Panc1 (cell line): Measurements from ENCODE around the gene FOXK2. TPM values are rescaled to one million over a fixed set of nuclear protein-coding genes. Genes with fewer than 3 reads are reported as not detected.

Experiments
- ATAC-seq: fragments of 200-7000 bp; cut with Tn5 transposase; 2 replicates; pipeline ENCODE4 v1.9.1; 2020; ENCODE audit warnings: mild to moderate bottlenecking, moderate library complexity
- BruUV-seq: library from RNA; stranded (reverse); fragments of 400-500 nt; replicated peaks from 2 replicates; lab custom pipeline; 2021; lab: Mats Ljungman, UMichigan
- CTCF ChIA-PET: fragments of 300-600 bp; sonication (Branson Sonifier 250); formaldehyde crosslinking; loops from one replicate; lab custom pipeline; 2022; ENCODE audit warnings: antibody characterized with exemption; lab: Charles Lee
- POLR2A ChIA-PET: fragments of 300-600 bp; sonication (Branson Sonifier 250); formaldehyde crosslinking; loops from one replicate; lab custom pipeline; 2022; ENCODE audit warnings: antibody characterized with exemption; lab: Charles Lee
- DNase-seq: peaks from one replicate; pipeline ENCODE4 v3.0.0-alpha.2; 2010; ENCODE audit warnings: low read depth, low spot score
- H3K27ac ChIP-seq: 2 replicates; pipeline ENCODE4 v1.5.1; 2011; ENCODE audit warnings: mild to moderate bottlenecking, low read length, inconsistent platforms
- H3K27me3 ChIP-seq: fragments of 200-500 bp; sonication (Bioruptor generic); 2 replicates; pipeline ENCODE4 v1.6.0; 2014; ENCODE audit warnings: low read length, inconsistent platforms; ENCODE audit not compliant: control insufficient read depth, insufficient read depth
- H3K36me3 ChIP-seq: fragments of 200-500 bp; sonication (Bioruptor generic); 2 replicates; pipeline ENCODE4 v1.5.1; 2014; ENCODE audit warnings: inconsistent platforms, mild to moderate bottlenecking, low read length, moderate library complexity; ENCODE audit not compliant: control insufficient read depth, insufficient read depth
- H3K4me1 ChIP-seq: 2 replicates; pipeline ENCODE4 v1.5.1; 2011; ENCODE audit warnings: inconsistent platforms, mild to moderate bottlenecking, low read length, moderate library complexity; ENCODE audit not compliant: control insufficient read depth, insufficient read depth
- H3K4me3 ChIP-seq, 2 experiments: 2 replicates each; pipeline ENCODE4 v1.5.1; 2011 to 2012; ENCODE audit warnings: low read depth in 2 of 2, low read length in 2 of 2, mild to moderate bottlenecking in 2 of 2, inconsistent platforms in 1 of 2, moderate library complexity in 1 of 2
- H3K9me3 ChIP-seq: fragments of 200-500 bp; sonication (Bioruptor generic); 2 replicates; pipeline ENCODE4 v1.5.1; 2014; ENCODE audit warnings: low read depth, mild to moderate bottlenecking, inconsistent platforms, low read length, moderate library complexity; ENCODE audit not compliant: control insufficient read depth, insufficient read depth
- CTCF ChIP-seq: fragments of 450-650 bp; IDR thresholded peaks from 2 replicates; pipeline ENCODE4 v1.5.1; 2017; ENCODE audit warnings: mild to moderate bottlenecking
- POLR2AphosphoS5 ChIP-seq: IDR thresholded peaks from 2 replicates; pipeline ENCODE4 v1.6.1; 2012; ENCODE audit warnings: mild to moderate bottlenecking, low read depth, low read length, moderate library complexity
- REST ChIP-seq, 2 experiments: IDR thresholded peaks; 2 replicates each; pipeline ENCODE4 v1.6.1; 2011 to 2012; ENCODE audit warnings: low read depth in 2 of 2, control low read depth in 1 of 2, low read length in 1 of 2, mild to moderate bottlenecking in 1 of 2, moderate library complexity in 1 of 2; ENCODE audit not compliant: insufficient read depth in 1 of 2
- SIN3A ChIP-seq: IDR thresholded peaks from 2 replicates; pipeline ENCODE4 v1.6.1; 2012; ENCODE audit warnings: low read depth, mild to moderate bottlenecking, low read length, moderate library complexity, borderline replicate concordance; ENCODE audit not compliant: insufficient read depth
- TCF7L2 ChIP-seq: IDR thresholded peaks from 2 replicates; pipeline ENCODE4 v1.6.1; 2011; ENCODE audit warnings: mild to moderate bottlenecking, low read depth, low read length, inconsistent platforms
- in situ Hi-C: cut with HindIII; loops from 2 replicates; pipeline ENCODE4 v1.10.0; 2016; ENCODE audit warnings: low sequenced_read_pairs, low pct_unique_long_range_greater_than_20kb
- intact Hi-C: fragments of 100-400 bp; cut with micrococcal nuclease; formaldehyde crosslinking; loops from one replicate; pipeline ENCODE4 v1.10.0; 2022; ENCODE audit not compliant: unreplicated experiment
- total RNA-seq: library from RNA; stranded (reverse); gene quantifications from one replicate; pipeline ENCODE4 v1.2.1, GENCODE V29; 2021; ENCODE audit not compliant: unreplicated experiment

Gene FOXK2
- total RNA-seq, 1 experiment from 2014 or later: 143 TPM

GRCh38 chr17:82487910-82488309, 31.6 kb upstream of the FOXK2 start:
- CTCF ChIA-PET: no interaction called here
- POLR2A ChIA-PET: no interaction called here
- H3K27ac ChIP-seq: no peak overlapping the region
- BruUV-seq: no TSS peak
- H3K36me3 ChIP-seq: no peaks in the 10 kb centered on the region
- intact Hi-C loops: no loop called here
- TF ChIP-seq POLR2AphosphoS5: no peak
- TF ChIP-seq TCF7L2: no peak
- TF ChIP-seq SIN3A: no peak
- no peak for TF ChIP-seq CTCF
- TF ChIP-seq REST (IDR thresholded peaks at IDR 0.05; ENCODE audit: insufficient read depth in 1 of 2, low read depth in 2 of 2, low read length in 1 of 2): no peak
- H3K4me1 ChIP-seq: peaks cover 5% of the 10 kb centered on the region; the same call in 1 of the 2 replicates
- no peak for ATAC-seq
- no peak for DNase-seq
- no peaks in the 10 kb centered on the region for H3K27me3 ChIP-seq
- in situ Hi-C loops: no loop called here
- no peak overlapping the region for H3K4me3 ChIP-seq
- no peaks in the 10 kb centered on the region for H3K9me3 ChIP-seq

GRCh38 chr17:82489117-82489516, 30.4 kb upstream of the FOXK2 start:
- no peaks in the 10 kb centered on the region for H3K9me3 ChIP-seq
- BruUV-seq: no TSS peak
- no peak for DNase-seq
- no peak overlapping the region for H3K4me3 ChIP-seq
- no peak for ATAC-seq
- no peak overlapping the region for H3K27ac ChIP-seq
- ChIA-PET CTCF (no interaction called here), POLR2A (no interaction called here)
- no peaks in the 10 kb centered on the region for H3K36me3 ChIP-seq
- TF ChIP-seq TCF7L2 (no peak), REST (IDR thresholded peaks at IDR 0.05; ENCODE audit: insufficient read depth in 1 of 2, low read depth in 2 of 2, low read length in 1 of 2) (no peak), POLR2AphosphoS5 (no peak; the same call in 1 of the 2 replicates), SIN3A (no peak), CTCF (no peak)
- intact Hi-C loops: no loop called here
- in situ Hi-C loops: no loop called here
- H3K4me1 ChIP-seq: peaks cover 13% of the 10 kb centered on the region
- H3K27me3 ChIP-seq: no peaks in the 10 kb centered on the region
